K562 (cell line): Measurements from ENCODE around the gene AMBRA1. TPM values are rescaled to one million over a fixed set of nuclear protein-coding genes. Genes with fewer than 3 reads are reported as not detected.

Experiments
- AFF4 ChIP-seq: sonication (generic); formaldehyde crosslinking; IDR thresholded peaks from 2 replicates; pipeline ENCODE4 v1.8.0; 2023; ENCODE audit warnings: mild to moderate bottlenecking, missing genetic modification reagents
- BDP1 ChIP-seq: IDR thresholded peaks from 3 replicates; pipeline ENCODE4 v1.6.1; 2011; ENCODE audit not compliant: insufficient read length, insufficient read depth
- CBFA2T3 ChIP-seq: fragments of 450-650 bp; IDR thresholded peaks from 2 replicates; pipeline ENCODE4 v1.6.1; 2017
- CREB1 ChIP-seq, 2 experiments: sonication (generic) in 1 of 2; formaldehyde crosslinking in 1 of 2; IDR thresholded peaks; 2 replicates each; pipeline versions ENCODE4 v1.6.1 to v1.8.0; 2012 to 2022; ENCODE audit warnings: inconsistent platforms in 1 of 2, mild to moderate bottlenecking in 1 of 2, missing genetic modification reagents in 1 of 2, moderate library complexity in 1 of 2
- EP400 ChIP-seq: fragments of 450-650 bp; IDR thresholded peaks from 2 replicates; pipeline ENCODE4 v1.6.1; 2017; ENCODE audit warnings: antibody characterized with exemption, mild to moderate bottlenecking, moderate library complexity
- HIVEP1 ChIP-seq: fragments of 250-450 bp; sonication (Bioruptor Pico); IDR thresholded peaks from 2 replicates; pipeline ENCODE4 v1.4.0; 2020; ENCODE audit warnings: mild to moderate bottlenecking
- HMGN3 ChIP-seq: IDR thresholded peaks from 2 replicates; pipeline ENCODE4 v1.6.1; 2011; ENCODE audit warnings: borderline replicate concordance, low read depth, mild to moderate bottlenecking, mixed read lengths, low read length; ENCODE audit not compliant: insufficient read length; ENCODE audit errors: extremely low read depth
- MXD1 ChIP-seq: fragments of 250-450 bp; sonication (Bioruptor Pico); IDR thresholded peaks from 2 replicates; pipeline ENCODE4 v1.8.0; 2021; ENCODE audit warnings: borderline replicate concordance, mild to moderate bottlenecking, moderate library complexity; ENCODE audit not compliant: poor library complexity, severe bottlenecking
- NFIC ChIP-seq: fragments of 450-650 bp; IDR thresholded peaks from 2 replicates; pipeline ENCODE4 v1.6.1; 2017; ENCODE audit warnings: mild to moderate bottlenecking, inconsistent platforms
- POLR3G ChIP-seq: IDR thresholded peaks from 2 replicates; pipeline ENCODE4 v1.6.1; 2011; ENCODE audit not compliant: insufficient read length, insufficient replicate concordance; ENCODE audit errors: extremely low read depth
- RNF219 ChIP-seq: fragments of 250-450 bp; sonication (Bioruptor Pico); IDR thresholded peaks from 2 replicates; pipeline ENCODE4 v1.5.0; 2022; ENCODE audit warnings: mild to moderate bottlenecking
- SETDB1 ChIP-seq: IDR thresholded peaks from one replicate; pipeline ENCODE4 v1.6.1; 2012; ENCODE audit warnings: low read length, control low read depth, inconsistent platforms
- SMARCA5 ChIP-seq: fragments of 450-650 bp; IDR thresholded peaks from 2 replicates; pipeline ENCODE4 v1.6.1; 2016
- USF1 ChIP-seq: sonication (generic); formaldehyde crosslinking; IDR thresholded peaks from 2 replicates; pipeline ENCODE4 v1.9.0; 2022; ENCODE audit warnings: mild to moderate bottlenecking, missing genetic modification reagents
- YY1 ChIP-seq, 3 experiments: IDR thresholded peaks; 2 replicates each; pipeline ENCODE4 v1.6.1; 2011; ENCODE audit warnings: low read length in 2 of 3, mild to moderate bottlenecking in 2 of 3, moderate library complexity in 2 of 3, borderline replicate concordance in 1 of 3, control low read depth in 1 of 3, low read depth in 1 of 3; ENCODE audit not compliant: insufficient read depth in 3 of 3, insufficient replicate concordance in 2 of 3, control insufficient read depth in 1 of 3, insufficient read length in 1 of 3; ENCODE audit errors: extremely low read depth in 1 of 3
- ZBED1 ChIP-seq: IDR thresholded peaks from 2 replicates; pipeline ENCODE4 v1.6.1; 2014
- ZNF184 ChIP-seq: sonication (generic); formaldehyde crosslinking; IDR thresholded peaks from 2 replicates; pipeline ENCODE4 v1.5.0; 2020; ENCODE audit warnings: missing genetic modification reagents
- ZNF395 ChIP-seq: fragments of 200-800 bp; sonication (Bioruptor generic); IDR thresholded peaks from 2 replicates; pipeline ENCODE4 v1.6.1; 2017; ENCODE audit warnings: missing genetic modification characterization, missing compliant biosample characterization
- ZZZ3 ChIP-seq: fragments of 450-650 bp; IDR thresholded peaks from 2 replicates; pipeline ENCODE4 v1.6.1; 2016; ENCODE audit warnings: antibody characterized with exemption, mild to moderate bottlenecking, moderate library complexity
- polyA plus RNA-seq, 8 experiments: library from polyadenylated mRNA; depleted of rRNA in 4 of 8; stranded (reverse) in 5 of 8; unstranded in 3 of 8; fragments of >200 nt; fragmentation: Nextera tagmentation in 2 of 8; fragmentation: Illumina TruSeq in 1 of 8; extraction: Ambion mirVana in 2 of 8; extraction: Trizol in 1 of 8; gene quantifications; 2 replicates each; pipeline versions ENCODE4 v1.2.1 to v1.2.3, GENCODE V29; 2011 to 2014; ENCODE audit warnings: inconsistent platforms in 1 of 8, missing spikeins in 1 of 8
- total RNA-seq, 7 experiments: library from RNA; depleted of rRNA in 6 of 7; stranded (reverse); fragments of >200 nt in 6 of 7; fragmentation: Illumina TruSeq in 2 of 7; extraction: Trizol in 2 of 7; gene quantifications; 2 replicates each; pipeline versions ENCODE4 v1.2.1 to v1.2.3, GENCODE V29; 2011 to 2021; ENCODE audit warnings: low replicate concordance in 1 of 7

Gene AMBRA1
- total and polyA plus RNA-seq, 9 of the 15 experiments (the other 6 are each of a cell fraction or from before 2014, with no cell fraction given): 0.15 to 24.5 (median 13.0) TPM

- TF ChIP-seq AFF4 (CRISPR knock-in tag): no peak
- TF ChIP-seq HIVEP1 (CRISPR knock-in tag): no peak
- TF ChIP-seq CBFA2T3: no peak
- no peak for TF ChIP-seq MXD1 (CRISPR knock-in tag)
- peak; percentile 30; the same call in 1 of the 2 replicates for TF ChIP-seq NFIC
- no peak for TF ChIP-seq POLR3G
- no peak for TF ChIP-seq EP400
- no peak for TF ChIP-seq HMGN3
- no peak for TF ChIP-seq ZNF184 (CRISPR knock-in tag)
- TF ChIP-seq ZNF395 (CRISPR knock-in tag): no peak
- TF ChIP-seq BDP1: no peak
- no peak for TF ChIP-seq RNF219 (CRISPR knock-in tag)
- TF ChIP-seq CREB1 (IDR thresholded peaks at IDR 0.05): no peak
- TF ChIP-seq CREB1 (CRISPR knock-in tag; IDR thresholded peaks at IDR 0.05): no peak
- TF ChIP-seq YY1 (IDR thresholded peaks at IDR 0.05; ENCODE audit: borderline replicate concordance in 1 of 3, control insufficient read depth in 1 of 3, extremely low read depth in 1 of 3, insufficient read depth in 3 of 3, insufficient read length in 1 of 3, insufficient replicate concordance in 2 of 3, low read depth in 1 of 3, low read length in 2 of 3): no peak
- TF ChIP-seq ZBED1: no peak
- TF ChIP-seq USF1 (CRISPR knock-in tag): no peak
- TF ChIP-seq SETDB1: no peak
- no peak for TF ChIP-seq ZZZ3
- no peak for TF ChIP-seq SMARCA5
Measured at GRCh38 chr11:46367244-46367915, 226.4 kb downstream of the AMBRA1 start (continued).
